ENCODE results near the gene STMN1.

Gene STMN1

DNA sequence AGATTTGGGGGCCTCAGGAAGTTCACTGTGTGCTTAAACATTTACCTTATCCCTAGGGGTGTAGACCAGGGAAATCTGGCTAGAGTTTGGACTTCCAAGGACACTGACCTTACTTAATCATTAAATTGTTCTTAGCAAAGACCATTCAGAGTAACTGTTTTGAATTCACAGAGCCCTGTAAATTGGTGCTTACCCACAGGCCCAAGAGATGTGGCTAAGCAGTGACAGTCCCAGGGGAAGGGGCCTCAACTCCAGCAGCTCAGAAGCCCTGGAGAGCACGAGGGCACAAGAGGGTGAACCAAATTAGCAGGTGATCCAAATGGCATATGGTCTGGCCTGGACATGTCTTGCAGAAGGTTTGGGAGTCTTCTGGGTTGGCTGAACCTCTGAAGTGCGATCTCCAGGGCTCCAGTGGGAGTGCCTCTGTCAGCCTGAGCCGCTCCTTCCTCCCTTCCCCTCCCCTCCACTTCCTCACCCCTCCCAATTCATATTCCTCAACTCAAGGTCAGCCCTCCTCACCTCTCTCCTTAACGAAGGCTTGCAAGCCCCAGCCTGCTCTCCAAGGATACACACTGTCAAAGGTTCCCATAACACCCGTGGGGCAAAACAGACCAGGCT is 35.0 kb downstream of the STMN1 start:
- DNase-seq (ENCODE audit: low read depth, low spot score), result no peak

DNA sequence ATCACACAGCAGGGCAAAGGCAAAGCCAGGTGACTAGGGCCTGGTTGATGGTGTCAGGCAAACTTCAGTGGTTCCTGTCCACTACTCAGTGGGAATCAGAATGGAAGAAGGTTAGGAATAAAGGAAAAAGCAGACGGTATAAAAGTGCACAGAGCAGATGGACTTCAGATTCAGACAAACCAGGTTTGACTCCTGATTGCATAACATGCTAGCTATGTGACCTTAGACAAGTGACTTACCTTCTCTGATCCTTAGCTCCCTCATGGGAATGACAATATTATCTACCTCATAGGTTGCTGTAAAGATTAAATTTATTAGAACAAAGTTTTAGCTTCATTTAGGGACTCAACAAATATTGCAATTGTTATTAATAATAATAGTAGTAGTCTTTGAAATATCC is 35.6 kb downstream of the STMN1 start:
- DNase-seq (ENCODE audit: low read depth, low spot score), result no peak

DNA sequence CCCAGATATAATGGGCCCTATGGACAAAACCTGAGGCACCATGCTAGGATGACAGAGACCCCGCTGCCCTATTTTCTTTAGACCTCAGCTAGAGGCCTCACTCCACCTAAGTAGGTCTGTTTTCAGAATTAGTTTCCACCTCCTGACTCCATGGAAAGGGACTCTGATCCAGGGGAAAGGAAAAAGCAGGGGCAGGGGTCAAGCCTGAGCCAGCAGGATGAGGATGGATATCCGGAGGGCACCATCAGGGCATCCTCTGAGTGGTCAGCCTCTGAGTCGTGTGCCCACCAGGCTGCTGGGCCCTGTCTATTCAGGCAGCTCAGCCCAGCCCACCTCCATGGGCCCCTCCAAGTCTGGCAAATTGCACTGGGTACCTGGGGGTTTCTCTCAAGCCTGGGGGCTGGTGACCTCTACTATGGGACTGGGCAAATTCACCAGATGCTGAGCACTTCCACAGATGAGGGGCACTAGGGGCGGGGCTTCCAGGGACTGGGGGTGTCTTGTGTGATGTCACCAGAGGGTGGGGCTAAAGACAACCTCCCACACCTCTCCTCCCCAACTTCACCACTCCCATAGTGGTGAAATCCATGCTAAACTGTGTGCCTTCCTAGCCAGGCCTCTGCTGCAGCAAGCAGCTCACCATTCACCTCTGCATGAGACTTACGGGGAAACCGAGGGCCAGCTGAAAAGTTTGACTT is 36.2 kb downstream of the STMN1 start:
- no peak for DNase-seq (ENCODE audit: low read depth, low spot score)

GRCh38 chr1:25867210-25867991 is 38.8 kb downstream of the STMN1 start:
- DNase-seq (ENCODE audit: low read depth, low spot score), result no peak

DNA sequence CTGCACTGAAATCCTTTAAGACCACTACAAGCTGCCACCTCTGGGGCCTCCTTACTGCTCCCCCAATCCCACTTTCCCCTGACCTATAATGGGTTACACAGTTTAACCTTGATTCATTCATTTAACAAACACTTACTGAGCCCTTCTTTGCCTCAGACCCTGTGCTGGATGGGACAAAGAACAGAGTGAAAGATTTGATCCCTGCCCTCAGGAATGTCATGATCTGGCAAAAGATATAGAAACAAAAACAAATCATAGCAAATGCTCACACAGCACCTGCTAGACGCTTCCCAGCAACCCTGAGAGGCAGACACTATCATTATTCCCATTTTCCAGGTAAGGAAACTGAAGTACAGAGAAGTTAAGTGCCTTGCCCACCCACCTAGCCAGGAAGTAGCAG is 39.9 kb downstream of the STMN1 start:
- no peak for DNase-seq (ENCODE audit: low read depth, low spot score)

GRCh38 chr1:25864434-25864833 is 41.8 kb downstream of the STMN1 start:
- DNase-seq (ENCODE audit: low read depth, low spot score), result no peak

DNA sequence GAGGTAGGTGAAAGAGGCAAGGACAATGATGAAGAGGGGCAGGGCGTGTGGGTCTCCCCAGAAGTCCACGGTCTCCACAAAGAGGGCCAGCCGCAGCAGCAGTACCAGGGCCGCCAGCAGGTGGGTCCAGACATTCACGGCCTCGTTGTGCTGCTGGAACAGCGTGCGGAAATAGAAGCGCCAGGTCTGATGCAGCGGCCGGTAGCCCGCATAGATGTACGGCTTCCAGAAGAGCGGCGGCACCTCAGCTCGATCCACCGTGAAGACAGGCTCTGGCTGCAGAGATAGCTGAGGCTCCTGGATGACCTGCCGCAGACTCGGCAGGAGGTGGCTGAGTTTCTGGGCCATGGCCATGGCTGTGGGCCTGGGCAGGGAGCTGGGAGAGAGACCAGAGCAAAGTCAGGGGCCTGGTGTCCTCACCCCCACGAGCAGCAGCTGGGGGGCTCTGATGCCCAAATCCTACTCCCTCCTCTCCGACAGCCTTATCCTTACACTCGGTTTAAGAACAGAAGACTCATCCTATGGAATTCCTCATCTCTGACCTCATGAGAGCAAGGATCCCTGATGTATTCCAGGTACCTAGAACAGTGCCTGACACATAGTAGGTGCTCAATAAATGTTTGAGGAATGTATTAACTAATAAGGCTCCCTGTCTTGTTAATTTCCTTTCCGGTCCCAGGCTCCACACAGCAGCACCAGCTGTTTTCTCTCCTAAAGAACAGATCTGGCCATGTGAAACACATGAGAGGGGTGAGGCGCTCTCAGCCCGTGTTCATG is 42.5 kb downstream of the STMN1 start:
- DNase-seq (ENCODE audit: low read depth, low spot score), result no peak

DNA sequence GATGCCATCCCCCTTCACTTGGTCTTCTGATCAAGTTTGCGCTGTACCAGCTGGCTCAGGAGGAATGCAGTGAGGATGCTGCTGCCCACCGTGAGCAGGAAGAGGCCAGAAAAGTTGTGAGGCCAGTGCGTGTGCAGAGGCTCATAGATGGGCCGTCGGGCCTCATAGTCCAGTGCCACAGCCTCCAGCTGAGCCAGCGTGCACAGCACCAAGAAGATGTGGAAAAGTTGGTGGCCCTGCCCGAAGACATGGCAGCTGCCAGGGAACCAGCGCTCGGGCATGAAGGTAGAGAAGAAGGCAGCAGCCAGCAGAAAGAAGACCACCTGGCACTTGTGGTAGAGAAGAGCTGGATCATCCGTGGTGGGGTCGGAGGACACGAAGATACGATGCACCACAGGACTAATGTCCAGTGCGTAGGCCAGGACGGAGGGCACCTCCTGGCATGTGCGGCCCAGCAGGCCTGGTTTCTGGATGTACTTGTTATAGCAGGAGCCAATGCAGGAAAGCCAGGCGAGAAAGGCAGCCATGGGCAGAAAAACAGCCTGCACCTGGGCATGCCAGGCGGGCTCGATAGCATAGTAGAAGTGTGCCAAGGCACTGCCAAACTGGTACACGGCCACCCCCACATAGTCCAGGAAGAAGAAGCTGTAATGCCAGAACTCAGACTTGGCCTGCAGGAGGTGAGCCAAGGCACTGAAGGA is 43.3 kb downstream of the STMN1 start:
- DNase-seq (ENCODE audit: low read depth, low spot score), result no peak

- DNase-seq (ENCODE audit: low read depth, low spot score), result no peak
These were observed 44.6 kb downstream of the STMN1 start for GRCh38 chr1:25861316-25862286.

DNA sequence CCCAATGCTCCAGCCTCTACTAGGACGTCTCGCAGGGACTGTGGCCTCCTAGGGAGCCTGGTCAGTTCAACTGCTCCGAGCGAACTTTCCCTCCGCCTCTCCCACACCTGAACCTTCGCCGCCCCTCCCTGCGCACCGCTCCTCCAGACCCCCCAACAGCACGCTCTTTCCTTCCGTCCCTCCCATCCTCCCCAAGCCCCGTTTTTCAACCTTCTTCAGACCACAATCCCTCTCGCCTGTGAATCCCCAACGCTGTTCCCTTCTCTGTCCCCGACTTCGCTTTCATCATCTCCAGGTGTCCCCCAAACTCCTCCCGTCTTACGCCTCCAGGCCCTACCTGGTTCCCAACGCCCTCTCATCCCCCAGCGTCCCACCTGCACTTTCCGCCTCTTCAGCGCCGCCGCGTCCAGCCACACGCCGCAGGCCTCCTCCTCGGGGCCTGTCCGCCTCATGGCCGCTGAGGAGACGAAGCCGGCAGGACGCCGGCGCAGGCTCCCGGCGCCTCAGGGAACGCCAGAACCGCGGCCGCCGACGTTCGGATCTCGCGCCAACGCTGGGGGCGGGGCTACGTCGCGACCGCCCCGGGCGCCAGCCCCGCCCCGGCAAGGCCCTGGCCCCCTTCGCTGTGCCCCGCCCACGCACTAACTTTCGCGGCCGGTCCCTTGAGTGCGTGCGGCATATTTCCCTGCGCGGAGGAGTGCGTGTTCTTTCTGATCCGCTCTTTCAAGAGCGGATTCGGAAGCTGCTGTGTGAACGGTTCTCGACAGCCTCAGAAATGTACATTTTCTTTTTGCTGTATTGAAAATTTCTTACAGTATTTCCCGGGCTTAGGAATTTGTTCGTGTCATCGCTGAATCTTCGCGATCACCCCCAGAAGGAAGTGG is 47.1 kb downstream of the STMN1 start, which contains the start of gene AUNIP:
AUNIP (minus strand) TSS at position 552 of the 884 bp plus-strand sequence; CDS start at position 452, 100 bp downstream.
- peak; percentile 81 for DNase-seq (ENCODE audit: low read depth, low spot score)

- DNase-seq (ENCODE audit: low read depth, low spot score), result no peak
These were observed 47.7 kb downstream of the STMN1 start for GRCh38 chr1:25858494-25858893.

GRCh38 chr1:25856856-25857255 is 49.4 kb downstream of the STMN1 start:
- DNase-seq (ENCODE audit: low read depth, low spot score), result no peak

DNA sequence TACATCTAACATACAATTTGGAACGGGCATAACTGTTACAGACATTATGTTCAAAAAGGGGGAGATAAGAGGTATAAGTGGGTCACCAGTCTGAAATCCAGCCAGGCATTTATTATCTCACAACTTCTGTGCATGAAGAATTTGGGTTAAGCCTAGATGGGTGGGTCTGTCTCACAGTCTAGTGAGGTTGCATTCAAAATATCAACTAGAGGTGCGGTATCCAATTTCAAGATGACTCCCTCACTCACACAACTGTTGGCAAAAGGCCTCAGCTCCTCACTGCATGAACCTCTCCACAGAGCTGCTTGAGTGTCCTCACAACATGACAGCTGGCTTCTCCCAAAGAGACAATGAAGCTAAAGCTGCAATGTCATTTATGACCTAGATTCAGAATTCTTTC is 51.7 kb downstream of the STMN1 start:
- no peak for DNase-seq (ENCODE audit: low read depth, low spot score)

Measured in activated naive CD8-positive, alpha-beta T cell treated with anti-CD3 and anti-CD28 coated beads, Interleukin-2, amount 50 U/mL, for 16 hours (primary cell).